Kasumi-1 (cell line): ENCODE results near the gene CTAGE1.
"Not testable (repeated sequence)": the region's sequence is repeated elsewhere in the genome, so short reads cannot be mapped to it uniquely, and the experiment has no call there.

Experiments used
- DNase-seq, 2 experiments: peaks; one replicate each; lab custom pipeline; 2025; lab: John Stamatoyannopoulos, UW

CTAGE1 gene

GRCh38 chr18:22417496-22418188, at the start of gene CTAGE1:
Gene CTAGE1 (minus strand): TSS chr18:22417915. CDS start chr18:22417811, 104 bp downstream.
- DNase-seq: no peak

- DNase-seq: no peak
These were observed 49.1 kb upstream of the CTAGE1 start for GRCh38 chr18:22466608-22467395.

GRCh38 chr18:22465859-22466457, 48.2 kb upstream of the CTAGE1 start:
- DNase-seq: peak in 1 of 2 experiments; percentile 16

- no peak for DNase-seq
These were observed 45.4 kb upstream of the CTAGE1 start for GRCh38 chr18:22463076-22463475.

- no peak for DNase-seq
These were observed 41.8 kb upstream of the CTAGE1 start for GRCh38 chr18:22459491-22459890.

- DNase-seq: no peak
These were observed 39.8 kb upstream of the CTAGE1 start for GRCh38 chr18:22457524-22457923.

- DNase-seq: no peak
These were observed 38.8 kb upstream of the CTAGE1 start for GRCh38 chr18:22456547-22456946.

- no peak for DNase-seq
These were observed 38.4 kb upstream of the CTAGE1 start for GRCh38 chr18:22456116-22456480.

- no peak for DNase-seq
These were observed 37.9 kb upstream of the CTAGE1 start for GRCh38 chr18:22455425-22456115.

GRCh38 chr18:22453315-22453714, 35.6 kb upstream of the CTAGE1 start:
- DNase-seq: no peak

GRCh38 chr18:22452226-22452668, 34.5 kb upstream of the CTAGE1 start:
- no peak for DNase-seq

GRCh38 chr18:22451796-22452195, 34.1 kb upstream of the CTAGE1 start:
- DNase-seq: no peak

- DNase-seq: not testable (repeated sequence)
These were observed 33.1 kb upstream of the CTAGE1 start for GRCh38 chr18:22450766-22451165.

GRCh38 chr18:22450318-22450717, 32.6 kb upstream of the CTAGE1 start:
- not testable (repeated sequence) for DNase-seq

GRCh38 chr18:22449753-22450152, 32.0 kb upstream of the CTAGE1 start:
- not testable (repeated sequence) for DNase-seq

GRCh38 chr18:22448238-22448637, 30.5 kb upstream of the CTAGE1 start:
- DNase-seq: no peak

- no peak for DNase-seq
These were observed 30.1 kb upstream of the CTAGE1 start for GRCh38 chr18:22447792-22448191.

- DNase-seq: no peak
These were observed 29.2 kb upstream of the CTAGE1 start for GRCh38 chr18:22446911-22447310.

- no peak for DNase-seq
These were observed 28.6 kb upstream of the CTAGE1 start for GRCh38 chr18:22446325-22446724.

- DNase-seq: no peak
These were observed 23.9 kb upstream of the CTAGE1 start for GRCh38 chr18:22441638-22442037.

GRCh38 chr18:22439447-22439846, 21.7 kb upstream of the CTAGE1 start:
- no peak for DNase-seq

GRCh38 chr18:22436136-22436535, 18.4 kb upstream of the CTAGE1 start:
- DNase-seq: no peak
